ENCODE measurements around the gene MTA1.

MTA1 gene

GRCh38 chr14:105410642-105411016 is 9.0 kb upstream of the MTA1 start:
- no peak for DNase-seq (ENCODE audit: low read depth)

DNA sequence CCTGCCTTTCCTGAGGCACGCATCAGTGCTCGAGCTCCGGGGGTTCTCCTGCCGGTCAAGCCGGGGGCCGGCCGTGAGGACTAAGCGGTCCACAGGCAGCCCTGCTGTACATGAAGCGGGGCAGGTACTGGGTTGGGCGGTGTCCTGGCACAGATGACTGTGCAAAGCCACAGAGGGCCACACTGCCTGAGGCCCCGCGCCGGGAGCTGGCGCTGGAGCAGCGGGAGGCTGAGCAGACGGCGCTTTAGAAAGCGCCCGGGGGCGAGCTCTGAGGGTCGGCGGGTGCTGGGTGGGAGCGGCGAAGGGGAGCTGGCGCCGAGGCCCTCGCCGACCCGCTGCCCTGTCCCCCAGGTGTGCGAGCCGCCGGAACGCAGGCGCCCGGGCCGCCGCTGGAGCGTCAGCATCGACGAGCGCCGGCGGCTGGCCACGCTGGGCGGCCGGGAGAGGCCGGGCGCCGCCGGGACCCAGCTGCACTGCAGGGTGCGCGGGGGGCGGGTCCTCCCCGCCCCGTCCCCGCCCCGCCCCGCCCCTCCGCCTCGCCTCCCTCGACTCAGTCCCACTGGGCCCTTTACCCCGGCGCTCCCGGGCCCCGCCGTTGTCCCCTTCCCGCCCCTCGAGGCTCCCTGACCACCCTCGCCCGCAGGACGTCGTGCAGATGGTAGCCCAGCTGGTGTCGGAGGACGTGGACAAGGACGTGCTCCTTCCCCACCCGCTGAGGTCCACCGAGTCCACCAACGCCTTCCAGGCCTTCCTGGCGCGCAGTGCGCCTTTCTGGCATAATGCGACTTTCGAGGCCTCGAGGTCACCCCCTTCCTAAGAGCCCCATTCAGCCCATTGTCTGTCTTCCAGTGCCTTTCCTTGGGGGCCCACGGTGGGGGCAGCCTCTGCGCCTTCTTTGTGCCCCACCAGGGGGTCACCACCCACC is 8.3 kb upstream of the MTA1 start:
- no peak for DNase-seq (ENCODE audit: low read depth)

DNA sequence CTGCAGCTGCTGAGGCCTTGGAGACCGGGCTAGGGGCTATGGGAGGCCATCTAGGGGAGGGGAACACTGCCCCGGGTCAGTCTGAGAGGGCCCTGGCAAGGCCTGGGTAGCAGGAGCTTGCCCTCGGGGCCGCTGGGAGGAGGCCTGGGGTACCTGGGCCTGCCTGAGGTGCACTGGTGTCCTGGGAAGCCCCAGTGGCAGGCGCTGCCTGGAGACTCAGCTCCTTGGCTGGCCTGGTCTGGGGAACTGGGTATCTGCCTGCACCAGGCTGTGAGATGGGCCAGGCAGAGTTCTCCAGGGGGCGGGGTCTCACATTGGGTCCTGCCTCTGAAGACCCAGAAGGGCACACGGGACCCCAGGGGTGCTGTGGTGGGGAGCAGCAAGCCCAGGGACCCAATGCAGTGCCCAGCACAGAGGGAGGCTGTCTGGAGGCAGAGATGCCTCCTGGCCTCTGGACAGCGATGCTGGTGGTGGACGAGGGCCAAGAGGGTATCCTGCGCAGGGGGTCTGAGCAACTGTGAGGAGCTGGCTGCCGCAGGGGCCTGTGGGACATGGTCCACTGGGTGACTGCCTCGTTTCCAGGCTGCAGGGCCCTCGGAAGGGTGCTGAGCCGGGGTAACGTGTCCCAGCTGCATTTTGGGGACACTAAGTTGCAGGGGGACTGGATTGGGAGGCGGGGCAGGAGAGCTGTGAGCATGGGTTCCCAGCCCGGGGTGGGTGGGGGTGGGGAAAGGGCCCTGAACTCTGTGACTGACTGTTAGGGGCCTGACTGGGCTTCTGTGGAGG is 7.4 kb upstream of the MTA1 start:
- no peak for DNase-seq (ENCODE audit: low read depth)

DNA sequence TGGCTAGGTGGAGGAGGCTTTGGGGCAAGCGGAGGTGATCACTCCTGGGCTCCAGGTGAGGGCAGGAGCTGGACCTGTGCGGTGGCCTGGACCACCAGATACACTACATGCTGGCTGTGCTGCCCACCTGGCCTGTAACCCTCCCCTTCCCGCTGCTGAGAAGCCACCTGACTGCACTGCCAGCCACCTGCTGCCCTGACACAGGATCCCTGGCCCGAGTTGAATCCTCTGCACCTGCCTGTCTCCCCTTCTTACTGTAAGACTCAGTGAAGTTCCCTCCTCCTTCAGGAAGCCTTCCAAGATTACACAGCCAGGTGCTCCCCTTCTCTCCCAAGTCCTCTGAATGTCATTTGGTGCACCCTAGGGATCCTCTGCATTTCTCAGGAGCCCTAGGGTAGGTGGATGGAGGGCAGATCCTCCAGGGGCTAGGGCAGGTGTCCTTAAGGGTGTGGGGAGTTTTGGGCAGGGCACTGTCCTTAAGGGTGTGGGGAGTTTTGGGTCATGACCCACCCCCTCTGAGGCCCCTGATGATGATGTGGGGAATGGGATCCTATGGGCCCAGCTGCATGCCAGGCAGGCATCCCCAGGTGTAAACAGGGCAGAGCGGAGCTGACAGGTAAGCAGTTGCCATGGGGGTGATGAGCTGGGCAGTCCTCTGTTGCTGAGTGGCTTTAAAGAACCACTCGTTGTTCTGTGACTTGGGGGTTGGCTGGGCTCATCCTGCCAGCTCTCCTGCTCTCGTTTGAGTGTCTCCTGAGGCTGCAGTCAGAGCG is 6.7 kb upstream of the MTA1 start:
- no peak for DNase-seq (ENCODE audit: low read depth)

GRCh38 chr14:105413544-105413886 is 6.1 kb upstream of the MTA1 start:
- no peak for DNase-seq (ENCODE audit: low read depth)

- no peak for DNase-seq (ENCODE audit: low read depth)
Measured at GRCh38 chr14:105414456-105415371, 4.9 kb upstream of the MTA1 start.

DNA sequence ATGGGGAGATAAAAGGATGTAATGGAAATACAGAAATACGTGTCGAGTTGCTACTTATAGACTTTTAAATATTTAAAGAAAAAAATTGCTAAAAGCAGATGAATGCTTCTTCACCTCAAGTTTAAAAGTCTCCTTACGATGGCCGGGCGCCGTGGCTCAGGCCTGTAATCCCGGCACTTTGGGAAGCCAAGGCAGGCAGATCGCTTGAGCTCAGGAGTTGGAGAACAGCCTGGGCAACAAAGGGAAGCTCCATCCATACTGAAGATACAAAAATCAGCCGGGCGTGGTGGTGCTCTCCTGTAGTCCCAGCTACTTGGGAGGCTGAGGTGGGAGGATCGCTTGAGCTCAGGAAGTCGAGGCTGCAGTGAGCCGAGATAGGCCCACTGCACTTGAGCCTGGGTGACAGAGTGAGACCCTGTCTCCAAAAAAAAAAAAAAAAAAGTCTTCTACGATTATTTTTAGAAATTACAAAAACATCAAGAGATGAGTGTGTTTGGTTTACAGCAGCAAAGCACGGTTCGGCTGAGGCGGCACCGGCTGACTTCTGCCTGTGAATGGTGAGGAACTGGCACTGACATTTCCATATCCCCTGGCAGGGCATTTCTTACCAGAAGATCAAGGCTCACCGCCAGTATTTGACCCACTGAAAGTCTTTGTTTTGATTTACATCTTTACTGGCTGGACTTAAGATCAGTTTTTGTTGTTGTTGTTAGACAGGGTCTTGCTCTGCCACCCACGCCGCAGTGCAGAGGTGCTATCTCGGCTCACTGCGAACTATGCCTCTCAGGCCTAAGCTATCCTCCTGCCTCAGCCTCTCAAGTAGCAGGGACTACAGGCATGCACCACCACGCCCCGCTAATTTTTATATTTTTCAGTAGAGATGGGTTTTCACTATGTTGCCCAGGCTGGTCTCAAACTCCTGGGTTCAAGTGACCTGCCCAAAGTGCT is 3.9 kb upstream of the MTA1 start:
- no peak for DNase-seq (ENCODE audit: low read depth)

DNA sequence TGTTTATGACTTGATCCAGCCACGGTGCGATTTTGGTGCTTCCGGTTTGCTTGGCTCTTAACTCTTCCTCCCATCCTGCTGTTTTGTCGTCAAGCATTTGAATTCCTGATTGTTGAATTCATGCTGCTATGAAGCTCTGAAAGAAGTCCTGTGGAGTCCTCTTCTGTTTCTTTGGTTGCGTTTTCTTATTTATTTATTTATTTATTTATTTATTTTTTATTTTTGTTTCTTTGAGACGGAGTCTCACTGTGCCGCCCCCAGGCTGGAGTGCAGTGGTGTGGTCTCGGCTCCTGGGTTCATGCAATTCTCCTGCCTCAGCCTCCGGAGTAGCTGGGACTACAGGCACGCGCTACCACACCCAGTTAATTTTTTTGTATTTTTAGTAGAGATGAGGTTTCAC is 3.0 kb upstream of the MTA1 start:
- no peak for DNase-seq (ENCODE audit: low read depth)

DNA sequence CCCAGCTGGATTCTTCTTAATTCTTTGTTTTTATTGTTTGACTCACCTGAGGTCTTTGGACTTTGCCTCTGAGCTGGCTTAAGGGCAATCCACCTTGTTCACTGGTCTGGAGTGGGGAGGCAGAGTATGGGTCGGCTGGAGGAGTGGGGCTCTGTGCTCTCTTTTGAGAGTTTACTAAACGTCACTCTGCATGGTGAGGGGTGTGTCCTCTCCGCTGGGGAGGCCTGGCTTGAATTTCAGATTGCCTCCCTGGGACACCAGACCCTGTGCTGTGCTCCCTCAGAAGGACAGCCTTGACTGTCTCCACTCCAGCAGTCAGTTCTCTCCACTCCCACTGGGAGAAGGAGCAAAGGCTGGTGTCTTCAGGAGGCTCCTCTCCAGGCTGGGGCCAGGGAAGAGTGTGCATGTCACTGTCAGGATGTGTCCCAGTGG is 1.9 kb upstream of the MTA1 start:
- no peak for DNase-seq (ENCODE audit: low read depth)

DNA sequence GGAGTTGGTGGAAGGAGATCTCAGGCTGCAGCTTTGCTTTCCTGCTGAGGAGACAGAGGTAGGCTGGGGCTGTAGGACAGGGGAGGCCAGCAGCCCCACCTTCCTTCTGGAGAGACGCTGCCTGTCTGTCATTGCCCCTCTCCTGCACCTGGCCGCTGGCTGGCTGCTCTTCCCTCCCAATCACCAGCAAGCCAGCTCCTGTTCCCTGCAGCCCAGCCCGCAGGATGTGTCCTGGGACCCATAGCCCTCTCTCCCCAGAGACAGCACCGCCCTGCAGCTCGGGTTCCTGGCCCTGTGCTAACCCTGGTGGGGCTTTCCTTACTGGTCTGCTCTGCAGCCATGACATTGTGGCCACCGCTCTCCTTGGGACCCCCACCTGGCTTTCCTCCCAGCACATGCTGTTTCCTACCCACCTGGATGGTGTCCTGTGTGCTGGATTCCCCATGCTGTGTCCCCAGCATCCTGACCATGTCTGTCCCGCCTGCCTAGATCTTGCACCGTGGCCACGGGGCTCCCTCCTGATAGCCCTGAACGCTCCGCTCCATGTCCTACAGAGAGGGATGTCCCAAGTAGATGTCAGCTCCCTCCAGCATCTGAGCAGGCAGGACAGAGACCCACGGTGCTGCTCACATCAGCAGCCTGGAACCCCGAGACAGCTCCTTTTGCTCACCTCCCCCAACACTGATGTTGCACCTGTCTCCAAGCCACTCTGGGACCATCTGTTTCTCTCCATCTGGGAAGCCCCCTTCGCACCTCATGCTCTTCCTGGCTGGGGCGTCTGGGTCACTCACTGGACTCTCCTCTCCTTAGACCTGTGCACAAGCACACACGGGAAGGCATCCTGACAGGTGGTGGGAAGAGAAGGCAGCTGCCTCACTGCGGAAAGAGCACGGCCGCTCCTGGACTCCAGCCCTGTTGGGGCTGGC is 1.1 kb upstream of the MTA1 start:
- DNase-seq (ENCODE audit: low read depth) = no peak

GRCh38 chr14:105420101-105420973 is 710 bp downstream of the MTA1 start:
- no peak for DNase-seq (ENCODE audit: low read depth)

GRCh38 chr14:105420974-105421674 is 1.5 kb downstream of the MTA1 start:
- DNase-seq (ENCODE audit: low read depth) = no peak

- no peak for DNase-seq (ENCODE audit: low read depth)
Measured at GRCh38 chr14:105421723-105422615, 2.3 kb downstream of the MTA1 start.

DNA sequence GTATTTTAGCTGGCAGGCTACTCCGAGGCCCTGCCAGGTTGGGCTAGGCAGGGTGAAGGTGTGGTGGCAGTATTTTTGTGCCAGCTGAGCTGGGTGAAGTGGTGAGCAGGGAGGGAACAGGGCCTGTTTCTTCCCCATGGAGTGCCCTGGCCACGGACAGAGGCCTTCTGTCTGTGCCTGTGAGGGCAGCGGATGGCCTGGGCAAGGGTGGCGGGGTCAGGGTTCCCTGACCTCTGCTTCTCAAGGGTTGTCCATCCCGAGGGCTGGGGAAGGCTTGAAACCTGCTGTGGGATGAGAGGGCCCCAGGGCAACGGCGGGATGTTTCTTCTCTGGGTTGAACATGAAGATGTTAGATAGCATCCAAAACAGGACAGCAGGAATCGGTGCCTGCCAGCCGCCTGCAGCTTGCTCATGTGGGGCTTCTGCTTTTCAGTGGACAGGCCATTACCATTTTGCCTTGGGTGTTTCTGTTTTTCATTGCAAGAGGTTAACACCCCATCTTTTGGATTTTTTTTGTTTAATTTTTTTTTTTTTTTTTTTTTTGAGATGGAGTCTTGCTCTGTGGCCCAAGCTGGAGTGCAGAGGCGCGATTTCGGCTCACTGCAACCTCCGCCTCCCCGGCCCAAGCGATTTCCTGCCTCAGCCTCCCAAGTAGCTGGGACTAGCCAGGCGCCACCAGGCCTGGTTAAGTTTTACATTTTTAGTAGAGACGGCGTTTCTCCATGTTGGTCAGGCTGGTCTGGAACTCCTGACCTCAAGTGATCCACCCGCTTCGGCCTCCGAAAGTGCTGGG is 3.3 kb downstream of the MTA1 start:
- no peak for DNase-seq (ENCODE audit: low read depth)

DNA sequence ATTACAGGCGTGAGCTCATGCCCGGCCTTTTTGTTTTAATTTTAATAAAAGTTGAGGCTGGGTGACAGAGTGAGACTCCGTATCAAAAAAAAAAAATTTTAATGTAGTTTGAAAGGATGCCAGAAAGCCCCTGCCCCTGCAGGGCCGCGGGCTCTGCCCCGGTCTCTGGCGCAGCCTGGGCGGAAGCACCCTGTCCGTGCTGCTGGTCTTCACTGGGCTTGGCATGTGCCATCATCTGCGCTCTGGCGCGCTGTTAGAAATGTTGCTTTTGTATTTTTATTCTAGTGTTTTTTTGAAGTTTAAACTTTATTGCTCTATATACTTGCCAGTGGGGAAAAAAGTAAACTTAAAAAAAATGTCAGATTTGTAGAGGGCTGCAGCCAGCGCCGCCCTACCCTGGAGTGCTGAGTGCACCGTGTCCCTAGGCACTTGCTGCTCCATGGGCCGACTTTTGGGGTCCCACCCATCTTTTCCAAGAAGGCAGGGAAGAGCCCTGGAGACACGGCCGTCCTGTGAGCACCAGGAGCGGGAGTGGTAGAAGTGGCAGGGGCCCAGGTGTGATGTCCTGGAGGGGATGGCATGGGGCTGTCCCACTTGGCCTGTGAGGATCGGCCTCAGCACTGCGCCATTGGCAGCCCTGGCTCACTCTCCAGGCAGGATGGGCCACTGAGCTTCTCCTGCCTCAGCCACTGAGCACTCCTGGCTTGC is 4.0 kb downstream of the MTA1 start:
- DNase-seq (ENCODE audit: low read depth) = no peak
